ENCODE results near the gene C14orf180. TPM values are rescaled to one million over a fixed set of nuclear protein-coding genes. Genes with fewer than 3 reads are reported as not detected.

The C14orf180 gene
- total RNA-seq, 1 donor from 2014 or later = not detected

GRCh38 chr14:104593710-104594136 is 14.2 kb downstream of the C14orf180 start:
- H3K4me3 ChIP-seq (ENCODE audit: low read depth, low read length) = no peak overlapping the region
- TF ChIP-seq, protein P1, sequence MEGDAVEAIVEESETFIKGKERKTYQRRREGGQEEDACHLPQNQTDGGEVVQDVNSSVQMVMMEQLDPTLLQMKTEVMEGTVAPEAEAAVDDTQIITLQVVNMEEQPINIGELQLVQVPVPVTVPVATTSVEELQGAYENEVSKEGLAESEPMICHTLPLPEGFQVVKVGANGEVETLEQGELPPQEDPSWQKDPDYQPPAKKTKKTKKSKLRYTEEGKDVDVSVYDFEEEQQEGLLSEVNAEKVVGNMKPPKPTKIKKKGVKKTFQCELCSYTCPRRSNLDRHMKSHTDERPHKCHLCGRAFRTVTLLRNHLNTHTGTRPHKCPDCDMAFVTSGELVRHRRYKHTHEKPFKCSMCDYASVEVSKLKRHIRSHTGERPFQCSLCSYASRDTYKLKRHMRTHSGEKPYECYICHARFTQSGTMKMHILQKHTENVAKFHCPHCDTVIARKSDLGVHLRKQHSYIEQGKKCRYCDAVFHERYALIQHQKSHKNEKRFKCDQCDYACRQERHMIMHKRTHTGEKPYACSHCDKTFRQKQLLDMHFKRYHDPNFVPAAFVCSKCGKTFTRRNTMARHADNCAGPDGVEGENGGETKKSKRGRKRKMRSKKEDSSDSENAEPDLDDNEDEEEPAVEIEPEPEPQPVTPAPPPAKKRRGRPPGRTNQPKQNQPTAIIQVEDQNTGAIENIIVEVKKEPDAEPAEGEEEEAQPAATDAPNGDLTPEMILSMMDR (conservative IDR thresholded peaks at IDR 0.05; ENCODE audit: low read depth, low read length) = no peak

DNA sequence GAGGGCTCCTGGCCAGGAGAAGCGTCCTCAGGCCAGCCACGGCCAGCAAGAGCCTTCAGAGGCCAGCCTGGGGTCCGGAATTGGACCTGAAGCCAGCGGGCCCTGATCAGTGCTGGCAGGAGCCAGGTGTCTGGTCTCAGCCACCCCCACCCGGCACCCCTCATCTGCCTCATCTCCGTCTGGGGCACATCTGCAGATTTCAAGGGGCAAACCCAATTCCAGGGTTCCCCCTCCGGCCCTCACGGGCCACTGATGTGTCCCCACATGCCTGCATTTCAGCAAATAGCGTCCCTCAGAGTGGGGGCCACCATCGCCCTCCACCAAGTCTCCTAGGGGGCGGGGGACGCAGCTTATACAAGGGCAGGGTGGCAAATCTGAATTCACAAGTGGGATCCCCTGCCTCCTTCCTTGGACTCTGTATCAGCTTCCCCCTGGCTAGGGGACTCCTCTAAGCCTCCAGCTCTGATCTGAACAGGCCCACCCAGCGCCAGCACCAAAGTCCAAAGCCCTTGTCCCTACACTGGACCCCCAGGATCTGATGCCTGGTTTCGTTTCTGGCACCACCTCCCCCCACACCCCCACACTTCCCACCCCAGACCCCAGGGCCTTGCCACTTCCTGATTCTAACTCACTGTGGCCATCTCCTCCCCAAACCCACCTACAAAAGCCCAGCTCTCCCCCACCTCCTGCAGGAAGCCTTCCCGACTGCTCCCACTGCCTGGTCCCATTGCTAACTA is 14.9 kb downstream of the C14orf180 start:
- DNase-seq (ENCODE audit: low read depth) = no peak
- TF ChIP-seq, protein P1 (conservative IDR thresholded peaks at IDR 0.05; ENCODE audit: low read depth, low read length) = no peak
- H3K4me3 ChIP-seq (ENCODE audit: low read depth, low read length) = no peak overlapping the region

More at GRCh38 chr14:104593710-104594136, 14.2 kb downstream of the C14orf180 start:
- no peak for DNase-seq (ENCODE audit: low read depth)

GRCh38 chr14:104595116-104595675 is 15.6 kb downstream of the C14orf180 start:
- no peak overlapping the region for H3K4me3 ChIP-seq (ENCODE audit: low read depth, low read length)
- no peak for DNase-seq (ENCODE audit: low read depth)
- TF ChIP-seq, protein P1 (conservative IDR thresholded peaks at IDR 0.05; ENCODE audit: low read depth, low read length) = no peak

- no peak overlapping the region for H3K4me3 ChIP-seq (ENCODE audit: low read depth, low read length)
- TF ChIP-seq, protein P1 (conservative IDR thresholded peaks at IDR 0.05; ENCODE audit: low read depth, low read length) = no peak
- no peak for DNase-seq (ENCODE audit: low read depth)
These were observed 16.4 kb downstream of the C14orf180 start for GRCh38 chr14:104595911-104596450.

DNA sequence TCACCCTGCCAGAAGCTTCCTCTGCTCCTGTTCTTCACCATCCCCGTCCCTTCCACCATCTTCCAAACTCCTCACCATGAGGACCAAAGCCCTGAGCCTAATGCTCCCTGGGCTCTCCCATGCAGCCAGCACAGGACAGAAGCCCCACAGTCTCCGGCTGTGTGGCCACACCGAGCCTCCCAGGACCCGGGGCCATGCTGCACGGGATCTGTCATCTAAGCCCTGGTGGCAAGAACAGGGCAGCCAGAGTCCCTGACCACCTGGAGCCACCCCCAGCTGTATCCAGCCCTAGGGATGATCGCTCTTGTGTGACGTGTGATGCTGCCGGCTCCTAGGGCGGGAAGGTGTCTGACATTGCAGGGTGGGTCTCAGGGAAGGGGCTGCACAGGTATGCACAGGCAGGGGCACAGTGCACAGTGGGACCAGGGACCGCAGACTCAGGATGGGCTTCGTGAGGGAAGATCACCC is 16.9 kb downstream of the C14orf180 start:
- no peak for DNase-seq (ENCODE audit: low read depth)
- H3K4me3 ChIP-seq (ENCODE audit: low read depth, low read length) = no peak overlapping the region
- TF ChIP-seq, protein P1 (conservative IDR thresholded peaks at IDR 0.05; ENCODE audit: low read depth, low read length) = no peak

GRCh38 chr14:104596927-104597351 is 17.4 kb downstream of the C14orf180 start:
- TF ChIP-seq, protein P1 (conservative IDR thresholded peaks at IDR 0.05; ENCODE audit: low read depth, low read length) = no peak
- no peak for DNase-seq (ENCODE audit: low read depth)
- no peak overlapping the region for H3K4me3 ChIP-seq (ENCODE audit: low read depth, low read length)
